Esophagus squamous epithelium (tissue), 5 donors: ENCODE results near the gene HNF1A. TPM values are rescaled to one million over a fixed set of nuclear protein-coding genes. Genes with fewer than 3 reads are reported as not detected.

Experiments used
- DNase-seq: peaks from one replicate; lab custom pipeline; 2025; lab: John Stamatoyannopoulos, UW
- H3K27ac ChIP-seq, 4 donors: fragments of 200-600 bp; sonication (generic); one replicate each; pipeline ENCODE4 v1.5.1; 2016 to 2019; ENCODE audit warnings: mild to moderate bottlenecking in 1 of 4
- H3K27me3 ChIP-seq, 4 donors: fragments of 200-600 bp; sonication (generic); 1 replicate in 3 of 4; 2 replicates in 1 of 4; pipeline versions ENCODE4 v1.5.1 to v1.6.0; 2017 to 2021; ENCODE audit warnings: antibody characterized with exemption in 1 of 4
- H3K36me3 ChIP-seq, 3 donors: fragments of 200-600 bp; sonication (generic); one replicate each; pipeline ENCODE4 v1.5.1; 2016 to 2019
- H3K4me1 ChIP-seq, 3 donors: fragments of 200-600 bp; sonication (generic); one replicate each; pipeline ENCODE4 v1.5.1; 2017 to 2019
- H3K4me3 ChIP-seq, 4 donors: fragments of 200-600 bp; sonication (generic); 1 replicate in 3 of 4; 2 replicates in 1 of 4; pipeline ENCODE4 v1.5.1; 2016 to 2019; ENCODE audit warnings: mild to moderate bottlenecking in 2 of 4, moderate library complexity in 1 of 4
- H3K9me3 ChIP-seq, 3 donors: fragments of 200-600 bp; sonication (generic); one replicate each; pipeline ENCODE4 v1.5.1; 2016 to 2019
- CTCF ChIP-seq, 6 experiments: fragments of 450-650 bp in 4 of 6; fragments of 200-600 bp in 2 of 6; sonication (generic) in 2 of 6; IDR thresholded peaks; one replicate each; pipeline ENCODE4 v1.5.1; 2016 to 2019; ENCODE audit warnings: antibody characterized with exemption in 6 of 6, mild to moderate bottlenecking in 4 of 6, moderate library complexity in 4 of 6
- POLR2A ChIP-seq, 4 donors: fragments of 450-650 bp; IDR thresholded peaks; one replicate each; pipeline ENCODE4 v1.6.1; 2017; ENCODE audit warnings: antibody characterized with exemption in 4 of 4, mild to moderate bottlenecking in 4 of 4, moderate library complexity in 3 of 4
- WGBS, 2 donors: methylation state at CpG; one replicate each; pipeline ENCODE4 v1.1.5; 2018; 5-methylcytosine and 5-hydroxymethylcytosine counted together
- intact Hi-C: fragments of 100-400 bp; cut with DNase I; formaldehyde crosslinking; loops from one replicate; pipeline ENCODE4 v1.15.0; 2022
- total RNA-seq, 4 donors: library from RNA; depleted of rRNA; stranded (reverse); fragments of >200 nt; gene quantifications; one replicate each; pipeline ENCODE4 v1.1.0, GENCODE V29; 2016
- donor health status: DM: yes; HTN: yes; CAD: no.

Gene HNF1A
- total RNA-seq, 4 donors from 2014 or later: not detected

- Histone ChIP-seq H3K4me1 (peaks cover 0 to 5% (median 0%) of the 10 kb centered on the region in 3 donors), H3K27ac (no peak overlapping the region), H3K4me3 (no peak overlapping the region), H3K9me3 (no peaks in the 10 kb centered on the region), H3K27me3 (no peaks in the 10 kb centered on the region), H3K36me3 (no peaks in the 10 kb centered on the region)
- intact Hi-C loops: loop anchor here (10.0 kb wide), 1 partner anchor 388 kb away; the partner anchor contains the start of gene POP5
- no peak for TF ChIP-seq POLR2A (IDR thresholded peaks at IDR 0.05)
- TF ChIP-seq CTCF (IDR thresholded peaks at IDR 0.05): no peak
- no peak for DNase-seq
- 53 to 55% methylated on average over 9 to 10 of the region's 10 CpGs for WGBS, 2 donors
Observed at GRCh38 chr12:120972870-120973543, 5.3 kb upstream of the HNF1A start.

- Histone ChIP-seq H3K36me3 (no peaks in the 10 kb centered on the region), H3K4me1 (no peaks in the 10 kb centered on the region), H3K4me3 (no peak overlapping the region), H3K27ac (peak overlapping the region in 3 of 4 donors; percentile 38 to 53 (median 50)), H3K9me3 (no peaks in the 10 kb centered on the region), H3K27me3 (peaks cover 0 to 5% (median 0%) of the 10 kb centered on the region in 4 donors)
- no peak for TF ChIP-seq POLR2A (IDR thresholded peaks at IDR 0.05)
- TF ChIP-seq CTCF (IDR thresholded peaks at IDR 0.05): no peak
- intact Hi-C loops: loop anchor here (10.0 kb wide), 1 partner anchor 393 kb away; the partner anchor contains the start of gene POP5
- 83 to 90% methylated on average over 10 to 14 of the region's 14 CpGs for WGBS, 2 donors
- no peak for DNase-seq
Observed at GRCh38 chr12:120977531-120978295, 630 bp upstream of the HNF1A start.

- Histone ChIP-seq H3K27me3 (peaks cover 0 to 5% (median 0%) of the 10 kb centered on the region in 4 donors), H3K4me1 (no peaks in the 10 kb centered on the region), H3K9me3 (no peaks in the 10 kb centered on the region), H3K27ac (no peak overlapping the region), H3K36me3 (no peaks in the 10 kb centered on the region), H3K4me3 (no peak overlapping the region)
- 84 to 93% methylated on average over 5 to 7 of the region's 10 CpGs for WGBS, 2 donors
- intact Hi-C loops: loop anchor here (10.0 kb wide), 1 partner anchor 395 kb away; the partner anchor contains the start of gene POP5
- DNase-seq: no peak
- TF ChIP-seq POLR2A (IDR thresholded peaks at IDR 0.05) (no peak), CTCF (IDR thresholded peaks at IDR 0.05) (no peak)
Observed at GRCh38 chr12:120979220-120979861, 998 bp downstream of the HNF1A start.

- H3K4me1 ChIP-seq: no peaks in the 10 kb centered on the region
- TF ChIP-seq CTCF (IDR thresholded peaks at IDR 0.05): no peak
- TF ChIP-seq POLR2A (IDR thresholded peaks at IDR 0.05): no peak
- H3K27ac ChIP-seq: no peak overlapping the region
- H3K9me3 ChIP-seq: no peaks in the 10 kb centered on the region
- H3K4me3 ChIP-seq: no peak overlapping the region
- H3K36me3 ChIP-seq: no peaks in the 10 kb centered on the region
- DNase-seq: no peak
- intact Hi-C loops: loop anchor here (10.0 kb wide), 2 partner anchors 335 to 395 kb away; partner anchors contain the start of genes CABP1 and POP5
- WGBS, 2 donors: 66% methylated on average over 4 of the region's 11 CpGs; no CpG with 5 or more reads in 1 of the 2 donors
- peaks cover 0 to 5% (median 0%) of the 10 kb centered on the region in 4 donors for H3K27me3 ChIP-seq
Observed at GRCh38 chr12:120979862-120980696, 1.7 kb downstream of the HNF1A start.
